Measurements from ENCODE around the gene PCCA.

The PCCA gene

GRCh38 chr13:100532836-100533435 lies 444.0 kb downstream of the PCCA start:
- DNase-seq = no peak

DNA sequence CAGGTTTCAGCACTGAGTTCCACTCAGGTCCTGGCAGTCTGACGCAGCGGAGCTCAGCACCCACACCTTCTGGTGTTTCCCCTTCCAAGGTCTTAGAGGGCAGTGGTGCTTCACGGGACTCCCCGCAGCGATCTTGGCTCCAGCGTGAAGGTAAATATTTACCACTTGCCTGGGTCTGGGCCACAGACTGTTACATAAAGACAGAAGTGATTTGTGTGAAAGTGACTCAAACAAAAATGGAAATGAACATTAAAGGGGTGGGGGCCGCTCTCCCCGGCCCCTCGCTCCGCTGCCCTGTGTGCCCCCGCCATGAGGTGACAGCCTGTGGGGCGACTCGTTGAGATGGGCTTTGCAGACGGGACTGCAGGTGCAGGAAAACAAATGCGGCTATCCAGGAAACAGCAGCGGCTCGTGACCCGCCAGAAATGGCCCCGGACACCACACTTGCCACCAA lies 444.7 kb downstream of the PCCA start:
- DNase-seq = peak; percentile 96

- peak; percentile 49 for DNase-seq
These were observed 445.4 kb downstream of the PCCA start for GRCh38 chr13:100534147-100534843.

DNA sequence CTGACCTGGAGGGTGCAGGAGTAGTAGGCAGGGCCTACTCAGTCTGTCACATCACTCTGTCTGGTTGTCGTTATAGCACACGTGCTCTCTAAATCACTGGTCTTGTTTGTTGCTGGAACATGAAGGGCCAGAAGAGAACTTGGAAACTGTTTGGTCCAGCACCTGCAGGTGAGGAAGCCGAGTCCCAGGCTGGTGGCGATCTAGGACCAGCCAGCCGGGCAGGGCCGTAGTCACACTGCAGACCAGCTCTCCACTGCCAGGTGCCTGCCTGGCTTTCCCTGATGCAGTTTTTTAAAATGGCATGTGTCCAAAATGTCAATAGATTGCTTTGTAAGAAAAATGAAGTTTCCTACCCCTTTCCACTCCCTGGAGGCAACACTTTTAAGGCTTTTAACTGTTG lies 446.0 kb downstream of the PCCA start:
- DNase-seq = peak; percentile 38

DNA sequence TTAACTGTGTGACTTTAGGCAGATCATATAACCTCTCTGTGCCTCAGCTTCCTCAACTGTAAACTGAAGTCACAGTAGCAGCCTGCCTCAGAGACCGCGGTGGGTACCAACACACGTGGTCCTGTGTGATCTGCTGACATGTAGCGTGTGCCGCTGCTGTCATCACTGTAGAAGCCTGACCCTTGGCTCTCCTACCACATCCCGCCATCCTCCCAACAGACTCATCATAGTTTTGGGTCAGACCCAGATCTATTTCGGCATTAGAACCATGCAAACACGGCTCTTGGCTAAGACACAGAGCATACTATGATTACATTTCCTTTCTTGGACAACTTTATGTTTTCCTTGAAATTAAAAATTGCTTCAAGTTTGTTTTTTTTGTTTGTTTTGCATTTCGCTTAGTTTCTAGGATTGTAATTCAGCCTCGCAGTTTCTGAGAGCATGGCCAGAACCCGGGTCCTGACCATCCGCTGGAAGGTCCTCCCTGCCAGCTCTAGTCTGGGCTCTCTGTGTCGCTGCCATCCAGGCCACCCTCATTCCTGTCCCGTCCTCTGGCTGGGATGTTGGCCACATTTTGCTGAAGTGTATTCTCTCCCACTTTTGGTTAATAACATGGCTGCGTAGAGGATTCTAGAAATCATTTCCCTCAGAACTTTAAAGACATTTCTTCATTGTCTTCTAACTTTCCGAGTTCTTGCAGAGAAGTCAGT lies 446.7 kb downstream of the PCCA start:
- no peak for DNase-seq

- DNase-seq = no peak
These were observed 447.8 kb downstream of the PCCA start for GRCh38 chr13:100536643-100537180.

DNA sequence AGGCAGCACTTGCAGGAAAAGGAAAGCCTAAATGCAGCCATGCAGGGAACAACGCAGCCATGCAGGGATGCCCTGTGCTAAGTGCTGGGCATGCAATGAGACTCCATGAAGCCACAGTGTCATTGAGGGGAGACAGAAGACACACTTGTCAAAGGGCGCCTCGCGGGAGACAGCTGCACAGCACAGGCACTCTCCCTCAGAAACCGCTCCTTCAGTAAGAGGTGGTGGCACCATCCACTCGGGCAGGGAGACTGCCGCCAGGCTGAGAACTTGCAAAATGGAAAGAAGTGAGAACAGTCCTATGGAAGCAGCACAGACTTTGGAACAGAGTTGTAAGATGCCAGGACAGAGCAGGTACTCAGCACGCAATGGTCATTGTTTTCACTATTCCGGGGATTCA lies 448.6 kb downstream of the PCCA start:
- no peak for DNase-seq

DNA sequence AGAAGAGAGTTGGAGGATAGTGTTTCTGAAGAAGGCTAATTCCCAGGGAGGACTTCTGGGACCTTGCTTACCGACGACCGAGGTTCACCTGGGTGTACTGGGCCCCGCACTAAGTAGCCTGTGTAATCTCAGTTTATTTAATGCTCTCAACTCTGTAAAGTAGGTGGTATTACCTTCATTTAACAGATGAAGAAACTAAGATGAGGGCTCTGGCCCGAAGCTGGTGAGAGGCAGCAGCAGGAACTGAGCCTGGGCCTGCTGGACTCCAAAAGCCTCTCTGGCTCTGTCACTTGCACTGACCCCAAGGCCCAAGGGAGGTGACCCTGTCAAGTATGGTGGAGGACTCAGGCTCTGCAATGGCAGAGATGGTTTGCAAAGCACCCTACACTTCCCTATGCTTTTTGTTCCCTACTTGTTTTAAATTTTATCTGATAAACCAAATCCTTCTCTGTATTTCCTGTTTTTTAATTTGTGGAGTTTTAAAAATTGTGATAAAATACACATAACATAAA lies 449.1 kb downstream of the PCCA start:
- DNase-seq = no peak

DNA sequence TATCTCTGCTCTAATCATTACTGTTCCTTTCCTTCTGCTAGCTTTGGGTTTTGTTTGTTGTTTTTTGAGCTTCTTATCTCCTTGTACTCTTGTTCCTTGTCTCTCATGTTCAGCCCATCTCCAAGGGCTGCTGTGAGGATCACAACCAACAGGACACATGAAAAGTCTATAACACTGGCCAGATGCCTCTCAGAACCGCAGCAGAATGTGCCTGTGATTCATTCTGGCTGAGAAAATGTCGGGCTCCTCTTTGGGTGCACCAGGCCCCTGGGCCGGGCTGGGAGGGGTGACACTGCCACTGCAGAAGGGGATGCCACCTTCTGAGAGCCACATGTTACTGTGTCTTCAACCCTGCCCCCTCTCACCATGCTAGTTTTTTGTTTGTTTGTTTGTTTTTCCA lies 451.7 kb downstream of the PCCA start:
- DNase-seq = no peak

DNA sequence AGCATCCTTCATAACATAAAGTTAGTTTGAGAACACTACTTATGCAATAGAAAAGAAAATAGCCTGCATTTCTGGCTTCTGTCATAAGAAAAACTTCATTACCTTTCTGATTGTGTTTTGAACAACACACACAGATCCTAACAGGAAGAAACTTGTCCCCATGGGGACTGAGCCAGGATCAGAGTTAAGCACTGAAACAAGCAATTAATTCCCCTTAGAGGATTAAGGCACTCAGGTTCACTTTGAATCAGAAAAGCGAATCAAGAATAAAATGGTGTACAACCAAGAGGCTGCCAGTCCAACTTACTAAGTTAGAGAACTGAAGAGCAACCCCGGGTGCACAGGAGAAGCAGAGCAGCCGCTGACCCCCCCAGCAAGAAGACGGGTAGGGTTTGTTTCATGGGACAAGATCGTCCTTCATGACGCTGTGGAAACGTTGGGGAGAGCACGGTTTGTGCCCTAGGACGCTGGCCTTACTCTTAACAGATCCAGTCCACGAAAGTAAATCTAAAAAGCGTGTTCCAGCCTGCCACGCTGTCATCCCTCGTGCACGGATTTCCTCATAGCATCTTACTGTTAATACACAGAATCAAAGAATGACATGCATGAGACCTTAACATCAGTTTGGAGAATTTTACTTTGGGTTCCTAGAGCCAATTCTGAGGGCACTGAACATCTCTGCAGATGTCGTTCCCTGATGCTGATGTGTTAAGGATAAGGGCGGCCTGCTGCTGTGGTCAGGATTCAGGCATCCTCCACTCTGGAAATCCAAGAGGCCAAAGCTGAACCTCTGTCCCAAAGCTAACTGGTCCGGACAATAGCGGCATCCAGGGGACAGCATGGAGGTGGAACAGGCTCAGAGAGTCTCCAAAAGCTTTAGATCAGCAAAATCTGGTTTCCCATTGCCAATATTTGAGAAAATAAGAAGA lies 453.3 kb downstream of the PCCA start:
- DNase-seq = no peak

- peak; percentile 27 for DNase-seq
These were observed 453.9 kb downstream of the PCCA start for GRCh38 chr13:100542826-100543156.

DNA sequence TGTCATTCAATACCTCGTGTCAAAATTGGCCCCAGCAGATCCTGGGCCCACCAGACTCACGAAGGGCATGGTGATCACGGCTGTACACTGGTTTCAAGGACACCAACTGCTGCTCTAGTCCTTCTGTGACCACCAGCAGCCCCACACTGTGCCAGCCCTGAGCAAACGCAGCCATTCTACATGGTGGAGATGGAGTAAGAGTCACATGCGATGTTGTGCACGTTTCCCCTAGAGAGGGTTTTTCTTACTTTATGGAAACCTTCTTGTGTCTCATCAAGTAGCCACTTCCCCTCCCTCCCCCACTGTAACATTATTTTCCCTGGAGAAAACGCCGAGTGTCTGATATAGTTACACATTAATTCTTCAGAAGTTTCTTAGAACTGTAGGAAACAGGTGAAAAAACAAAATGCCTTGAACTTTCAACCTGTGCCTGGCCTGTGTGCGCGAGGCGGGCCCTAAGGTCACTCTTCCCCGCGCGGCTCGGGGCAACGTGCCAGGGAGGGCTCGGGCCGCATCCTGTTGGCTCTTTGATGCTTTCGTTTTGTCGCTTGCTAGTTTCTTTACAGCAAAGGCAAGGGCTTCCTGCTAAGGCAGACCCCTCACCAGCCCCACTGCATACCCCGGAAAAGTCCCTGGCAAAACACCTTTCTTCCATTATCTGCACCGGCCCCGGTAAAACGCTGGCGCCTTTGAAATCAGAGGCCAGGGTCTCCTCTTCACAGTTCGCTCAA lies 455.1 kb downstream of the PCCA start:
- no peak for DNase-seq

GRCh38 chr13:100544866-100545683 lies 456.2 kb downstream of the PCCA start:
- DNase-seq = peak; percentile 70

- no peak for DNase-seq
These were observed 456.8 kb downstream of the PCCA start for GRCh38 chr13:100545684-100546061.

GRCh38 chr13:100546713-100547405 lies 458.0 kb downstream of the PCCA start:
- DNase-seq = no peak

DNA sequence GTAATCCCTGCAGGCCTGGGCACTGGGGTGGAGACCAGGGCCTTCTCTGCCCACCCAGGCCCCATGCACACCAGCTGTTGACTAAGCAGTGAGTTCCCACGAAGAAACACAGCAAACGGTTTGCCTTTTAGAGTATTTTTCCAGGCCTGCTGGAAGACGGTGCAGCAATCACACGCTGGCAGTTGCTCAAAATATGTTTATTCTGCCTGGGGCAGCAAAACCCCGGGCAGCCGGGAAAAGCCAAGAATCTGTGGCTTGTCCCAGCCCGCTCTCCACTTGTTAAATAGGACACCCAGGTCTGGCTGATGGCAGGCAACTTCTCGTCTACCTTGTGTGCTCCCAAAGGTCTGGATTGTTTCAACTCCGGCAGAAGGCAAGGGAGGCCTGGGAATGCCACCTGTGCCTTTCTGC lies 458.9 kb downstream of the PCCA start:
- DNase-seq = no peak

GRCh38 chr13:100549316-100549715 lies 460.4 kb downstream of the PCCA start:
- no peak for DNase-seq

DNA sequence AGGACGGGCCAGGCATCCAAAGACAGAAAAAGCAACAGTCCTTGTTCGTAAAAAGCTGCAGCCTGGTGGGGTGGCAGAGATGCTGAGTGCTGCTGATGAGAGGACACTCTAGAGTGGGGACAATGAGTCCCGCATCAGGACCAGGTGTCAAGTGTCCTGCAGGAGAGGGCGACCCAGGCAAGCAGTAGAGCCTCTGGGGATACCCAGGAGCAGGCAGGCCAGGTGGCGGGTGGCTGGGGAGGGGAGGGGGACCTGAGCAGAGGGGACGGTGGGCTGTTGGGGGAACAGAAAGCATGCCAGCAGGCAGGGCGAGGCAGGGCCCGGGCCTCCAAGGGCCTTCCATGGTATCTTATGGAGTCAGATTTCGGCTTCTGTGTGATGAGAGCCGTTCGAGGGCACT lies 463.9 kb downstream of the PCCA start:
- no peak for DNase-seq

GRCh38 chr13:100559886-100560285 lies 471.0 kb downstream of the PCCA start:
- no peak for DNase-seq

GRCh38 chr13:100560498-100561157 lies 471.7 kb downstream of the PCCA start:
- no peak for DNase-seq
